IgD-negative memory B cell (primary cell): ENCODE results near the gene EPHA4. TPM values are rescaled to one million over a fixed set of nuclear protein-coding genes. Genes with fewer than 3 reads are reported as not detected.
A peak's percentile ranks its signal among the peaks of the same experiment; 100 is the strongest.

Experiments
- H3K27ac Mint-ChIP-seq, 3 donors: one replicate each; pipeline ENCODE4 v1.8.0; 2020 to 2022; ENCODE audit warnings: mild to moderate bottlenecking in 3 of 3, mixed read lengths in 3 of 3, moderate library complexity in 1 of 3
- H3K27me3 Mint-ChIP-seq: one replicate; pipeline ENCODE4 v1.8.0; 2021; ENCODE audit warnings: mixed read lengths
- H3K36me3 Mint-ChIP-seq: one replicate; pipeline ENCODE4 v1.8.0; 2020; ENCODE audit warnings: mild to moderate bottlenecking, mixed read lengths
- H3K4me1 Mint-ChIP-seq, 3 donors: one replicate each; pipeline ENCODE4 v1.8.0; 2020 to 2022; ENCODE audit warnings: mixed read lengths in 3 of 3, mild to moderate bottlenecking in 1 of 3
- H3K4me3 Mint-ChIP-seq, 4 donors: one replicate each; pipeline ENCODE4 v1.8.0; 2020 to 2022; ENCODE audit warnings: mild to moderate bottlenecking in 4 of 4, mixed read lengths in 4 of 4, moderate library complexity in 3 of 4
- H3K9me3 Mint-ChIP-seq, 3 donors: one replicate each; pipeline ENCODE4 v1.8.0; 2020 to 2021; ENCODE audit warnings: mixed read lengths in 3 of 3, mild to moderate bottlenecking in 1 of 3
- polyA plus RNA-seq: library from polyadenylated mRNA; unstranded; fragments of 300-500 nt; fragmentation: Illumina TruSeq; gene quantifications from one replicate; pipeline ENCODE4 v1.2.3, GENCODE V29; 2021

The EPHA4 gene
- polyA plus RNA-seq, 1 donor from 2014 or later, result 29.3 TPM

DNA sequence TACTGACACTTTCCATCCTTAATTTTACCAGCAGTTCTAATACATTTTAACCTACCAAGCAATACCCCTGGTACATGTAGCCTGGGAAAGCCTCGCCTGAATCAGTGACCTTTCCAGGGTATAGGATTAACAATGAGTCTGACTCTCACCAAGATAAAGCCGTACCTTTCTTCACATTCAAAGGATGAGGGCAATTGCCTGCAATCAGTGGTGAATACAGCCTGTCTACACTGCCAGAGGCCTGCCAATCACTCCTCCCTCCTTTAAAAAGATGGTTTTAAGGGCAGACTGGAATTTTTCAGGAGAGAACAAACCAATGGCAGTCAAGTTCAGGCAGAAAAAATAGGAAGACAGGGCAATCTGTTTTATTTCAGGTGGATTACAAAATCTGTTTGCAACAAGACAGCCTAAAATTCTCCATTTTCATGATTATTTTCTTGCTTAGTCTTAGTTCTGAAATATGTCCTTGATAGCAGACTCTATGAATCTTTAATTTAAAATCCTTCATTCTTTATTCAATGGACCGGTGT is 4.8 kb downstream of the EPHA4 start:
- Mint-ChIP-seq H3K36me3 (peaks cover 2% of the 10 kb centered on the region), H3K27me3 (peaks cover 16% of the 10 kb centered on the region), H3K27ac (peak overlapping the region; percentile 37 to 79 (median 41))

DNA sequence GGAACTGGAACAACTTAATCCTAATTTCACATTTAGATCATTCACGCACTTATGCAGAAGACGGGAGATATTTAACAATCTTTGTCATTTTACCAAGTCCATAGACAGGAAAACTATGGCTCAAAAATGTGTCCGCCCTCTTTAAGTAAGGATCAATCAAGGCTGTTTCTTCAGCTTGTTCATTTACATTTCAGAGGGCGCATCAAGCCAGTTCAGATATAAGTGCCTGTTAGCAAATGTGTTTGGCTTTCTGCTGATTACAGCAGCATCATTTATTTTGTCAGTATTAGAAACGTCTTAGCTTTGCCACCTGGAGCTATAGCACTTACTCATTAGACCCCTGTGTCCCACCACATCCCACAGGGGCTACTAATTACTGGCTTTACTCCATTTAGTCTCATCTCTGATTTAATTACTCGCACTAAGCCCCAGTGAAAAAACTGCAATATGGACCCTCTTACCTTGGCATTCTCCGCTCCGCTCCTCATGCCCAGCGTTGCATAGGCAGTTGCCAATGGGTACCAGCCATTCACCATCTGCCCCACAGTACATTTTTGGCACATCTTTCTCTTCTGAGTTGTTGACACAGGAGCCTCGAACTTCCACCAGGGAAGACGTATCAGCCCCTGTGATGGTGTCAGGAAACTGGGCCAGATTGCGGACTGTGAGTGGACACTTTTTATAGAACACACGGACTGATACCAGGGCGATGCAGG is 8.7 kb downstream of the EPHA4 start:
- Mint-ChIP-seq H3K27ac (peak overlapping the region in 1 of 3 donors; percentile 0), H3K36me3 (peaks cover 7% of the 10 kb centered on the region), H3K27me3 (peaks cover 2% of the 10 kb centered on the region), H3K4me3 (peak overlapping the region in 1 of 4 donors; percentile 46), H3K4me1 (peaks cover 42 to 48% (median 45%) of the 10 kb centered on the region in 3 donors), H3K9me3 (no peaks in the 10 kb centered on the region)

More for the DNA sequence above, 4.8 kb downstream of the EPHA4 start:
- H3K9me3 Mint-ChIP-seq, result peaks cover 0 to 1% (median 0%) of the 10 kb centered on the region in 3 donors
- H3K4me3 Mint-ChIP-seq, result peak overlapping the region in 2 of 4 donors; percentile 35 to 39
- H3K4me1 Mint-ChIP-seq, result peaks cover 33 to 43% (median 40%) of the 10 kb centered on the region in 3 donors

DNA sequence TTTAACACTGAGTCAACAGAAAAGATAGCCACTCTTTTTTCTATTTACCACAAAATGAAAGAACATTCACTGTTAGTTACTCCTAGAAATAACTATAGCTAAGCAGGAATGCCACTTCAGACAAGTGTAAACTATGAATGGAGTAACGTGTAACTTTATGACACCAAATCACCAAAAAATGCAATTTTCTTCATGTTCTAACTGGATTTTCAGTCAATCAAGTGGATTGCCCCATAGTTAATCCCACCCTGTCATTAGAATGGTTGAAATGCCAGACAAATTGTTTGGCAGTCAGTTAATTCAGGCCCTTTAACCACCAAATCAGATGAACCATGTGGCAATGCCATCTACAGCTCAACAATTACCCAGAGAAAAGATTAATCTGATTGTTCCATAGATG is 9.9 kb downstream of the EPHA4 start:
- H3K4me3 Mint-ChIP-seq, result peak overlapping the region in 1 of 4 donors; percentile 2
- H3K36me3 Mint-ChIP-seq, result peaks cover 7% of the 10 kb centered on the region
- no peaks in the 10 kb centered on the region for H3K9me3 Mint-ChIP-seq
- H3K27ac Mint-ChIP-seq, result peak overlapping the region in 1 of 3 donors; percentile 18
- H3K27me3 Mint-ChIP-seq, result peaks cover 2% of the 10 kb centered on the region
- H3K4me1 Mint-ChIP-seq, result peaks cover 42 to 46% (median 45%) of the 10 kb centered on the region in 3 donors

DNA sequence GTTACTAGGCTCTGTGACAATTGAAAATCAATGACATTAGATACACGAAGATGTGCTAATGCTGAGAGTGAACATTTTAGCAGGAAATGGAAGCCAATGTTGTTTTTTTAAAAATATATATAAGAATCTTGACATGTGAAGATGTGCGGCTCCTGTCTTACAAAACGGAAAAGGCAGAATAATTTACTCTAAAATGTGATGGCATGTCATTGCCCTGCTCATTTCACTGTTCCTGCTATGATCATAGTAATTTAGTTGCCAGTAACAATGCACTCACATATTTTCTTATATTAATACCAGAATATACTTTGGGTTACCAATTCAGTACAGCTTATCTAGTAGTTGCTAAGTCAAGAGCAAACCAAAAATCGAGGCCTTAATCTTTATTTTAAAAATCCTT is 10.3 kb downstream of the EPHA4 start:
- Mint-ChIP-seq H3K27ac (no peak overlapping the region), H3K27me3 (peaks cover 2% of the 10 kb centered on the region), H3K36me3 (peaks cover 9% of the 10 kb centered on the region), H3K9me3 (no peaks in the 10 kb centered on the region), H3K4me1 (peaks cover 43 to 46% (median 46%) of the 10 kb centered on the region in 3 donors), H3K4me3 (no peak overlapping the region)

DNA sequence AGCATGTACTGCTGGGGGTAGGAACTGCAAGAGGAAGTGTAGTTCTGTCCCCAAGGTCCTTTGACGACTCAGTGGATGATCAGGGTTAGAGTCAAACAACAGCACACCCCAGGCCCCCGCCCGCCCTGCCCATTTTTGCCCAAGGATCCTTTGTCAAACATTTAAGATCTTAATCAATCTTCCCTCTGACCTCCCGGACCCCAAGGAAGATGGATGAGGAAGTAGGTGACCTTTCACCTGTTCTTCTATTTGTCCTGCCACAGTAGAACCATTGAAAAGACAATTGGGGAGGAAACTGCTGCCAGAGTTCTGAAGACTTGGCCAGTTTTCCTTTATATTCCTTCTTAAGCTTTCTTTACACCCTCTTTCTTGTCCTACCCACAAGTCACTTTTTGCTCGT is 12.1 kb downstream of the EPHA4 start:
- peaks cover 10% of the 10 kb centered on the region for H3K36me3 Mint-ChIP-seq
- peak overlapping the region in 1 of 3 donors; percentile 10 for H3K27ac Mint-ChIP-seq
- H3K4me3 Mint-ChIP-seq, result peak overlapping the region in 3 of 4 donors; percentile 29 to 76 (median 72)

GRCh38 chr2:221558107-221558506 is 14.0 kb downstream of the EPHA4 start:
- Mint-ChIP-seq H3K9me3 (no peaks in the 10 kb centered on the region), H3K27ac (no peak overlapping the region), H3K4me3 (peak overlapping the region in 2 of 4 donors; percentile 13 to 91), H3K27me3 (no peaks in the 10 kb centered on the region), H3K4me1 (peaks cover 55 to 64% (median 56%) of the 10 kb centered on the region in 3 donors), H3K36me3 (peaks cover 8% of the 10 kb centered on the region)

More for the DNA sequence above, 12.1 kb downstream of the EPHA4 start:
- Mint-ChIP-seq H3K27me3 (peaks cover 2% of the 10 kb centered on the region), H3K4me1 (peaks cover 47 to 50% (median 49%) of the 10 kb centered on the region in 3 donors), H3K9me3 (no peaks in the 10 kb centered on the region)

DNA sequence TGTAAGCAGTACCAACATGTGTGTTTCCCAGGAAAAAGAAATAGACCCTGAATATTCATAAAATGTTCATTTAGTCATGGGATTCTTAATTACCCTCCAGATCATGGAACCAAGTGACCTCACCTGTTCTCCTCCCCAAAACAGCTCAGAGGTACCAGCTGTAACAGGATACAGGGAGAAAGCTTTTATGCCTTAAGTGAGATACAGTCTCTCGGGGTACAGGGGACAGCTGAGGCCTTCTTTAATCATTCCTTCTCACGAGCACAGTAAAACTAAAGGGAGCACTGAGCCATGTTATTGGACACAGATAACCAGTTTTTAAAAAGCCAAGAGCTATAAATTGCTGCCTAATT is 16.6 kb downstream of the EPHA4 start:
- peaks cover 3% of the 10 kb centered on the region for H3K36me3 Mint-ChIP-seq
- no peaks in the 10 kb centered on the region for H3K9me3 Mint-ChIP-seq
- H3K4me1 Mint-ChIP-seq, result peaks cover 58 to 74% (median 59%) of the 10 kb centered on the region in 3 donors
- H3K27me3 Mint-ChIP-seq, result no peaks in the 10 kb centered on the region
- H3K4me3 Mint-ChIP-seq, result peak overlapping the region; percentile 51 to 94 (median 78)
- peak overlapping the region; percentile 76 to 92 (median 89) for H3K27ac Mint-ChIP-seq

- no peaks in the 10 kb centered on the region for H3K9me3 Mint-ChIP-seq
- peaks cover 53 to 70% (median 55%) of the 10 kb centered on the region in 3 donors for H3K4me1 Mint-ChIP-seq
- peak overlapping the region; percentile 76 to 92 (median 89) for H3K27ac Mint-ChIP-seq
- peak overlapping the region; percentile 51 to 94 (median 78) for H3K4me3 Mint-ChIP-seq
- no peaks in the 10 kb centered on the region for H3K27me3 Mint-ChIP-seq
- H3K36me3 Mint-ChIP-seq, result peaks cover 3% of the 10 kb centered on the region
Observed at GRCh38 chr2:221554769-221555493, 17.2 kb downstream of the EPHA4 start.

GRCh38 chr2:221553333-221553732 is 18.8 kb downstream of the EPHA4 start:
- no peak overlapping the region for H3K27ac Mint-ChIP-seq
- H3K4me1 Mint-ChIP-seq, result peaks cover 43 to 65% (median 48%) of the 10 kb centered on the region in 3 donors
- no peaks in the 10 kb centered on the region for H3K9me3 Mint-ChIP-seq
- H3K36me3 Mint-ChIP-seq, result peaks cover 3% of the 10 kb centered on the region
- H3K4me3 Mint-ChIP-seq, result peak overlapping the region in 1 of 4 donors; percentile 31
- H3K27me3 Mint-ChIP-seq, result no peaks in the 10 kb centered on the region

DNA sequence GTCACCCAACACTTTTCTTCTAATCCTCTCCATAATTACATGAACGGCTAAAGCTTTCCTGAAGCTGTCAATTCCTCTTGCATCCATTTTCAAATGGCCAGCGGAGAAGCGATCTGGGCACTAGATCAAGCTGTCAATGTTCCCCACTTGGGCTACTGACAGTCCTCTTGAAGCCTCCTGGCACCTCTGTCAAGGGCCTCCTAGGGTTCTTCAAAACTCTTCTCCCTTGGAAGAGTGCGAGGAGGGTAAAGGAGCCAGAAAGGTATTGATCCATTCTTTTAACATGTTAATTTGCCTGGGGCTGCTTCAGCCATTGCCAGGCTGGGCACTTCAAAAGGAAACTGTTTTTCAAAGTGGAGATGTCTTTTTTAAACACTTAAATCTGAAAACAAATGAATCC is 19.8 kb downstream of the EPHA4 start:
- peak overlapping the region in 2 of 3 donors; percentile 45 to 66 for H3K27ac Mint-ChIP-seq
- peaks cover 3% of the 10 kb centered on the region for H3K36me3 Mint-ChIP-seq
- peaks cover 1% of the 10 kb centered on the region for H3K27me3 Mint-ChIP-seq
- H3K4me3 Mint-ChIP-seq, result peak overlapping the region in 2 of 4 donors; percentile 33 to 83
- H3K9me3 Mint-ChIP-seq, result no peaks in the 10 kb centered on the region
- peaks cover 38 to 59% (median 43%) of the 10 kb centered on the region in 3 donors for H3K4me1 Mint-ChIP-seq

DNA sequence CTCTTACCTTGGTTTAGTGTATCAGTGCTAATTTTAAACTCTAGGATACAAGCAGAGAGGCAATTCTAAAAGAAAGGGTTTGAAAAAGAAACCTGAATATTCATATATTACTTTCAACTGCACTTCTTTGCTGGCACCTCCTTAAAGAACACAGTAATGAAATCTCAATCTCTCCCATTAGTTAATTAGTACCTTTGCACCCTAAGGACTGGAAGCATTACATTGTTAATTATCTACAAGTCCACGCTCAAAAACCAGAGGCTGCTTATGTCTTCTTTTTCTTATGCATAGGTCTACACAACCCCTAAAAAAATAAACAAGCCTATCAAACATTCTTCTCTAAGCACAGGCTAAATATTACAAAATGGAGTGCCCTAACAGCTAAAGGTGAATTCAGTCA is 20.2 kb downstream of the EPHA4 start:
- peak overlapping the region in 2 of 4 donors; percentile 33 to 83 for H3K4me3 Mint-ChIP-seq
- H3K4me1 Mint-ChIP-seq, result peaks cover 34 to 59% (median 40%) of the 10 kb centered on the region in 3 donors
- peaks cover 1% of the 10 kb centered on the region for H3K27me3 Mint-ChIP-seq
- H3K36me3 Mint-ChIP-seq, result peaks cover 2% of the 10 kb centered on the region
- H3K27ac Mint-ChIP-seq, result peak overlapping the region in 2 of 3 donors; percentile 45 to 66
- no peaks in the 10 kb centered on the region for H3K9me3 Mint-ChIP-seq

DNA sequence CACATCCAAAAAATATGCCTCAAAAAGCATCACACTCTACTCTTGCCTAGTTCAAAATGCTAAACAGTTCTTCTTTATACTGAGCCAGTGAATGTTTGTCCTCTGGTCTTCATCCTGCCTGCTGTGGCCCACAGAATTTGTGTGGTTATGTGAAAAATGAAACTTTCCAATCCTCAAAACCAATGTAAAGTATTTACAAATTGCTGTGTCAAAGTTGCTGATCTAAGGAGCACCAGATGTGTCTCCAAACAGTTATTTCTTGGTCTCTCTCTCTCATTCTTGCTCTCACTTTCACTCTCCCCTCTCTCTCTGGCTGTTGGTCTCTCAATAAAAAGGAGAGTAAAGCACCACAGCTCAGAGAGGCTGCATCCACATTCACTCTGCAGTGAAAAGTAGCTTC is 23.0 kb downstream of the EPHA4 start:
- H3K36me3 Mint-ChIP-seq, result no peaks in the 10 kb centered on the region
- H3K27me3 Mint-ChIP-seq, result peaks cover 1% of the 10 kb centered on the region
- peak overlapping the region in 1 of 3 donors; percentile 36 for H3K27ac Mint-ChIP-seq
- no peaks in the 10 kb centered on the region for H3K9me3 Mint-ChIP-seq
- H3K4me3 Mint-ChIP-seq, result peak overlapping the region in 1 of 4 donors; percentile 18
- H3K4me1 Mint-ChIP-seq, result peaks cover 20 to 50% (median 21%) of the 10 kb centered on the region in 3 donors

GRCh38 chr2:221546505-221547225 is 25.4 kb downstream of the EPHA4 start:
- Mint-ChIP-seq H3K4me3 (peak overlapping the region in 1 of 4 donors; percentile 12), H3K27ac (no peak overlapping the region), H3K27me3 (peaks cover 1% of the 10 kb centered on the region), H3K9me3 (no peaks in the 10 kb centered on the region), H3K36me3 (no peaks in the 10 kb centered on the region), H3K4me1 (peaks cover 12 to 41% (median 18%) of the 10 kb centered on the region in 3 donors)

DNA sequence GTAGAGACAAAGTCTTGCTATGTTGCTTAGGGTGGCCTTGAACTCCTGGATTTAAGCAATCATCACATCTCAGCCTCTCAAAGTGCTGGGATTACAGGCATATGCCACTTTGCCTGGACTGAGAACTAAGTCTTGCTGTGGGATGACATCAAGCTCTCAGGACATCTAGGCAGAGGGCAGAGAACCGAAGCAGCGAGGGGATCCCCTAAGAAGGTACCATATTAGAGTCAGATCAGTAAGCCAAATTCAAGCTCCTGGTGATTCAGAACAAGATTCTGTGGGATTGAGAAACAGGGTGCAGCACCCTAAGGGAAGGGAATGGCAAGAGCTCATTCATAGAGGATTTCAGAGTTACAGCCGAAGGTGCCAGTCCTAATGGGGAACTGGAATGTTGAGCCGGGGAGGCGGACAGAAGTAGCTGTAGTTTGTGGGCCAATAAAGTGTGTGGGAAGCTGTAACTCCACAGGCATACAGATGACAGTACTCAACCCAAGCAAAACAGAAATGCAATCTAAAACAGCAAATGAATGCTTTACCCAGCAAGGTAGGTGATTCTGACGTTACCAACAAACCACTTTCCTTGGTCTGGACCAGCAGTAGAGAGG is 30.9 kb downstream of the EPHA4 start:
- H3K36me3 Mint-ChIP-seq, result peaks cover 7% of the 10 kb centered on the region
- H3K4me1 Mint-ChIP-seq, result peaks cover 12 to 20% (median 19%) of the 10 kb centered on the region in 3 donors
- H3K9me3 Mint-ChIP-seq, result no peaks in the 10 kb centered on the region
- no peak overlapping the region for H3K4me3 Mint-ChIP-seq
- no peaks in the 10 kb centered on the region for H3K27me3 Mint-ChIP-seq
- H3K27ac Mint-ChIP-seq, result no peak overlapping the region
